KMS-11 (cell line): ENCODE results near the gene NAV2.

Source experiments
- H2AFZ ChIP-seq: fragments of 200-600 bp; sonication (generic); 2 replicates; pipeline ENCODE4 v1.6.1; 2016; ENCODE audit warnings: antibody characterized with exemption, mixed run types, low read depth
- H3K27ac ChIP-seq: fragments of 200-600 bp; sonication (generic); 2 replicates; pipeline ENCODE4 v1.6.1; 2016; ENCODE audit warnings: mild to moderate bottlenecking, mixed run types
- H3K27me3 ChIP-seq: fragments of 200-600 bp; sonication (generic); 2 replicates; pipeline ENCODE4 v1.6.1; 2017; ENCODE audit warnings: mild to moderate bottlenecking, low read depth, mixed run types, moderate library complexity; ENCODE audit not compliant: insufficient read depth
- H3K36me3 ChIP-seq: fragments of 200-600 bp; sonication (generic); 2 replicates; pipeline ENCODE4 v1.6.1; 2017; ENCODE audit warnings: mild to moderate bottlenecking, mixed run types; ENCODE audit not compliant: insufficient read depth
- H3K4me1 ChIP-seq: fragments of 200-600 bp; sonication (generic); 2 replicates; pipeline ENCODE4 v1.6.1; 2016; ENCODE audit warnings: mild to moderate bottlenecking, low read depth, mixed run types; ENCODE audit not compliant: poor library complexity, severe bottlenecking
- H3K4me2 ChIP-seq: fragments of 200-600 bp; sonication (generic); 2 replicates; pipeline ENCODE4 v1.7.0; 2016; ENCODE audit warnings: mild to moderate bottlenecking, mixed run types
- H3K4me3 ChIP-seq: fragments of 200-600 bp; sonication (generic); IDR thresholded peaks from 2 replicates; pipeline ENCODE4 v1.6.1; 2017; ENCODE audit warnings: low read depth, low read length, mixed read lengths; ENCODE audit not compliant: insufficient read depth
- H3K79me2 ChIP-seq: fragments of 200-600 bp; sonication (generic); 2 replicates; pipeline ENCODE4 v1.6.1; 2016; ENCODE audit warnings: low read depth, mixed run types; ENCODE audit not compliant: insufficient read depth
- H3K9ac ChIP-seq: fragments of 200-600 bp; sonication (generic); 2 replicates; pipeline ENCODE4 v1.6.1; 2016; ENCODE audit warnings: mild to moderate bottlenecking, mixed run types
- H4K20me1 ChIP-seq: fragments of 200-600 bp; sonication (generic); 2 replicates; pipeline ENCODE4 v1.6.1; 2016; ENCODE audit warnings: mild to moderate bottlenecking, mixed run types; ENCODE audit not compliant: insufficient read depth
- TF ChIP-seq, protein P1 (sequence below): fragments of 200-600 bp; sonication (generic); conservative IDR thresholded peaks from 2 replicates; pipeline ENCODE4 v1.6.1; 2017; ENCODE audit warnings: low read depth, mild to moderate bottlenecking, antibody characterized with exemption, low read length, moderate library complexity, mixed read lengths

The NAV2 gene

GRCh38 chr11:19940831-19941230, 228.2 kb downstream of the NAV2 start:
- Histone ChIP-seq H3K36me3 (no peaks in the 10 kb centered on the region), H3K4me2 (no peak overlapping the region), H3K79me2 (no peaks in the 10 kb centered on the region), H3K9ac (no peak overlapping the region), H3K4me3 (no peak overlapping the region), H3K27me3 (no peaks in the 10 kb centered on the region), H2AFZ (no peak overlapping the region), H3K27ac (no peak overlapping the region), H3K4me1 (no peaks in the 10 kb centered on the region), H4K20me1 (no peaks in the 10 kb centered on the region)
- TF ChIP-seq, protein P1, sequence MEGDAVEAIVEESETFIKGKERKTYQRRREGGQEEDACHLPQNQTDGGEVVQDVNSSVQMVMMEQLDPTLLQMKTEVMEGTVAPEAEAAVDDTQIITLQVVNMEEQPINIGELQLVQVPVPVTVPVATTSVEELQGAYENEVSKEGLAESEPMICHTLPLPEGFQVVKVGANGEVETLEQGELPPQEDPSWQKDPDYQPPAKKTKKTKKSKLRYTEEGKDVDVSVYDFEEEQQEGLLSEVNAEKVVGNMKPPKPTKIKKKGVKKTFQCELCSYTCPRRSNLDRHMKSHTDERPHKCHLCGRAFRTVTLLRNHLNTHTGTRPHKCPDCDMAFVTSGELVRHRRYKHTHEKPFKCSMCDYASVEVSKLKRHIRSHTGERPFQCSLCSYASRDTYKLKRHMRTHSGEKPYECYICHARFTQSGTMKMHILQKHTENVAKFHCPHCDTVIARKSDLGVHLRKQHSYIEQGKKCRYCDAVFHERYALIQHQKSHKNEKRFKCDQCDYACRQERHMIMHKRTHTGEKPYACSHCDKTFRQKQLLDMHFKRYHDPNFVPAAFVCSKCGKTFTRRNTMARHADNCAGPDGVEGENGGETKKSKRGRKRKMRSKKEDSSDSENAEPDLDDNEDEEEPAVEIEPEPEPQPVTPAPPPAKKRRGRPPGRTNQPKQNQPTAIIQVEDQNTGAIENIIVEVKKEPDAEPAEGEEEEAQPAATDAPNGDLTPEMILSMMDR, result no peak

DNA sequence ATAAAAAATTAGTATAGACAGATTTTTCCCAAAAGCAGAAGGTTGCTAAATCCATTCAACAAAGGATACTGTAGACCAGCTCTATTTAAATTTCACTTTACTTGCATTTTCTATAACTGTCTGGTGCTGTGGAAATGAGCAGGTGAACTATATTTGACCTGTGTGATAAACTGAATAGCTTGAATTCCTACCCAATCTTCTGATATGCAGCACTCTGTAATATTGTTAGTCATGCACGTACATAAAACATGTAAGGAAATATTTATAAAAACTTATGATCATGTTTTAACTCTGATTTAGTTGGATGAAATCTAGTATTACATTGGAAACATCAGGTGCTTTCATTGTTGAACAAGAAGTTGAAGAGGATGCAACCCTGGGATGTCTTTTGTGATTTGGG, 234.0 kb downstream of the NAV2 start:
- Histone ChIP-seq H3K79me2 (no peaks in the 10 kb centered on the region), H3K9ac (no peak overlapping the region), H3K36me3 (no peaks in the 10 kb centered on the region), H2AFZ (no peak overlapping the region), H3K4me2 (no peak overlapping the region), H4K20me1 (no peaks in the 10 kb centered on the region), H3K27ac (no peak overlapping the region), H3K4me3 (no peak overlapping the region), H3K4me1 (peaks cover 19% of the 10 kb centered on the region), H3K27me3 (no peaks in the 10 kb centered on the region)
- TF ChIP-seq, protein P1, result no peak

GRCh38 chr11:19947537-19948114, 235.0 kb downstream of the NAV2 start:
- peaks cover 24% of the 10 kb centered on the region for H3K4me1 ChIP-seq
- H3K36me3 ChIP-seq, result no peaks in the 10 kb centered on the region
- no peaks in the 10 kb centered on the region for H3K79me2 ChIP-seq
- H3K27ac ChIP-seq, result no peak overlapping the region
- no peaks in the 10 kb centered on the region for H3K27me3 ChIP-seq
- H4K20me1 ChIP-seq, result no peaks in the 10 kb centered on the region
- TF ChIP-seq, protein P1, result no peak
- no peak overlapping the region for H3K4me2 ChIP-seq
- H3K4me3 ChIP-seq, result no peak overlapping the region
- no peak overlapping the region for H2AFZ ChIP-seq
- H3K9ac ChIP-seq, result no peak overlapping the region

DNA sequence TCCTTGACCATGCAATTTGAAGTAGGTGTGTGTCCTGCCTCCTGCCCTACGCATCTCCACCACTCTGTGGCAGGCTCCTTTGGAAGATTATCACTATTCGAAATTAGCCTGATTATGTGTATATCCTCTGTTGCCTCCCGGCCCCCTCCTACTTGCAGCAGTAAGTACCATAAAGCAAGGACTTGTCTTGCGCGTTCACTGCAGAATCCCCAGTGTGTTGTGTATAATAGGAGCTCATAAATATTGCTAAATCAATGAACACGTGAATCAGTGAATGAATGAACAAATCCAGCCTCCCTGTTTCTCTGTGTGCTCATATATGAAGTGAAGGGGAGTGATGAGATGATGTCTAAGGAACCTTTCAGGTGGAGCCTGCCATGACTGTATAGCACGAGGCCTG, 237.0 kb downstream of the NAV2 start:
- TF ChIP-seq, protein P1, result no peak
- no peak overlapping the region for H3K27ac ChIP-seq
- H3K27me3 ChIP-seq, result no peaks in the 10 kb centered on the region
- no peak overlapping the region for H3K4me2 ChIP-seq
- no peak overlapping the region for H2AFZ ChIP-seq
- H3K36me3 ChIP-seq, result no peaks in the 10 kb centered on the region
- H3K79me2 ChIP-seq, result no peaks in the 10 kb centered on the region
- H3K4me1 ChIP-seq, result peaks cover 24% of the 10 kb centered on the region
- no peaks in the 10 kb centered on the region for H4K20me1 ChIP-seq
- no peak overlapping the region for H3K4me3 ChIP-seq
- no peak overlapping the region for H3K9ac ChIP-seq
